Muscle of leg (tissue), 11 donors: ENCODE data around the gene NUDT9. TPM values are rescaled to one million over a fixed set of nuclear protein-coding genes. Genes with fewer than 3 reads are reported as not detected.
"Not testable (repeated sequence)": the region's sequence is repeated elsewhere in the genome, so short reads cannot be mapped to it uniquely, and the experiment has no call there.

ENCODE experiments used
- DNase-seq: peaks from one replicate; pipeline ENCODE4 v3.0.0; 2013
- H3K27ac ChIP-seq: one replicate; pipeline ENCODE4 v1.5.1; 2013; ENCODE audit warnings: mild to moderate bottlenecking, low read length, control low read depth
- H3K27me3 ChIP-seq: one replicate; pipeline ENCODE4 v1.6.1; 2013; ENCODE audit warnings: low read length; ENCODE audit not compliant: control insufficient read depth, insufficient read depth
- H3K36me3 ChIP-seq: one replicate; pipeline ENCODE4 v1.6.1; 2013; ENCODE audit warnings: low read length; ENCODE audit not compliant: control insufficient read depth, insufficient read depth
- H3K4me1 ChIP-seq: one replicate; pipeline ENCODE4 v1.6.1; 2013; ENCODE audit warnings: low read length; ENCODE audit not compliant: control insufficient read depth, insufficient read depth
- H3K4me3 ChIP-seq: one replicate; pipeline ENCODE4 v1.5.1; 2013; ENCODE audit warnings: low read length, control low read depth
- H3K9me3 ChIP-seq: replicated peaks from 2 replicates; pipeline ENCODE4 v1.6.1; 2013; ENCODE audit warnings: low read depth, low read length; ENCODE audit not compliant: control insufficient read depth
- WGBS: methylation state at CpG from one replicate; pipeline ENCODE4 v1.1.5; 2013; ENCODE audit warnings: missing lambda C conversion rate; ENCODE audit not compliant: insufficient coverage; 5-methylcytosine and 5-hydroxymethylcytosine counted together
- polyA plus RNA-seq, 8 donors: library from polyadenylated mRNA; unstranded; fragments of 120-200 nt; gene quantifications; one replicate each; pipeline versions ENCODE4 v1.2.1 to v1.2.3, GENCODE V29; 2013; ENCODE audit warnings: inconsistent platforms in 1 of 8, low replicate concordance in 1 of 8; ENCODE audit not compliant: insufficient read length in 8 of 8, insufficient read depth in 1 of 8
- total RNA-seq: library from RNA; stranded (reverse); fragments of 120-200 nt; gene quantifications from one replicate; pipeline ENCODE4 v1.2.4, GENCODE V29; 2013

The NUDT9 gene
- total and polyA plus RNA-seq, 9 donors, result 10.7 to 35.7 (median 28.7) TPM

- Histone ChIP-seq H3K36me3 (no peaks in the 10 kb centered on the region), H3K4me3 (no peak overlapping the region), H3K4me1 (no peaks in the 10 kb centered on the region), H3K9me3 (no peaks in the 10 kb centered on the region), H3K27me3 (no peaks in the 10 kb centered on the region), H3K27ac (no peak overlapping the region)
- no peak for DNase-seq
- 64% methylated on average over 2 of the region's 5 CpGs for WGBS
These were observed 17.1 kb upstream of the NUDT9 start for GRCh38 chr4:87405211-87405820.

GRCh38 chr4:87406462-87406861 is 15.9 kb upstream of the NUDT9 start:
- Histone ChIP-seq H3K36me3 (no peaks in the 10 kb centered on the region), H3K9me3 (no peaks in the 10 kb centered on the region), H3K4me1 (no peaks in the 10 kb centered on the region), H3K27ac (no peak overlapping the region), H3K4me3 (no peak overlapping the region), H3K27me3 (no peaks in the 10 kb centered on the region)
- DNase-seq, result no peak
- 69% methylated on average over 3 of the region's 6 CpGs for WGBS

- H3K4me3 ChIP-seq, H3K4me1 ChIP-seq, H3K27me3 ChIP-seq, H3K36me3 ChIP-seq, DNase-seq, H3K27ac ChIP-seq, H3K9me3 ChIP-seq: not testable (repeated sequence)
- WGBS, result 40% methylated on average over 1 of the region's 4 CpGs
These were observed 15.5 kb upstream of the NUDT9 start for GRCh38 chr4:87406902-87407301.

DNA sequence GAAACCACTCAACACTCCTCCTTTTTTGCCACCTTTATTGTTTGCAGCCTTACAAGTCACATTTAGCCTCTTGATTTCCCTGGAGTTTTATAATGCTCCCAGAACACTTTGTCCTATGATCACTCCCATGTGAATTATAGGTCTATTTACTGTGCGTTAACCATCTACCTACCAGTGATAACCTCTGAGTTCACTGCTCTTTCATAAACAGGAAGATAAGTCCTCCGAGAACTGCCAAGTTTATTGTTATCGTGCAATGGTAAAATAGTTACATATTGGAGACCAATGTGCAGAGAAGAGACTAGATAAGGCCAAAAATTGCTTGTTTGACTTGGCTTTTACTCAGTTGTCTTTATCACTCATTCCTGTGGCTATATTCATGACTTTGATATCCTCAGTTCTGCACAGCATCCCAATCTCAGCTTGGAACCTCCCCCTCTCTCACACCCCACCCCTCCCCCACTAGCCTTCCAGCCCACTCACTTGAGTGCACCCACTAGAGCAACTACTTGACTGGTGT is 12.9 kb upstream of the NUDT9 start:
- no peaks in the 10 kb centered on the region for H3K27me3 ChIP-seq
- H3K27ac ChIP-seq, result no peak overlapping the region
- H3K36me3 ChIP-seq, result no peaks in the 10 kb centered on the region
- H3K4me3 ChIP-seq, result no peak overlapping the region
- no peaks in the 10 kb centered on the region for H3K4me1 ChIP-seq
- no CpG with 5 or more reads among the region's 3 CpGs for WGBS
- no peaks in the 10 kb centered on the region for H3K9me3 ChIP-seq
- no peak for DNase-seq

DNA sequence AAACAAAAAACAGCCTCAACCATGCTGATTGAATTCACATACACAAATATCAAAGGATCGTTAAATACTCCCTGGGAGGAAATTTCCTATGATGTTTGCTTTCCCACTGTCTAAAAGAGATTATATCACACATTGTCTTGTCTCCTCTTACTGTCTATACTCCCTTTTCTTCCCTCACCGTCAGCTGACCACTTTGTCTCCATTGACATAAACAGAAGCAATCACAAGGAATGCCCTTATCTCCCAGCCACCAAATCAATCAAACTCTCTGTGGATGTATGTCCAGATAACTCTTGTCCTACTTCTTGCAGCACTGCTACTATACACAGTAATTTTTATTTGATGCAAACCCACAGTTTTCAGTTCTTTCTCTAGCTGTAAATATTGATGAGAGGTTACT is 12.2 kb upstream of the NUDT9 start:
- H3K36me3 ChIP-seq, result no peaks in the 10 kb centered on the region
- H3K27me3 ChIP-seq, result no peaks in the 10 kb centered on the region
- 76% methylated on average over 2 of the region's 2 CpGs for WGBS
- DNase-seq, result no peak
- no peak overlapping the region for H3K27ac ChIP-seq
- no peaks in the 10 kb centered on the region for H3K4me1 ChIP-seq
- H3K4me3 ChIP-seq, result no peak overlapping the region
- no peaks in the 10 kb centered on the region for H3K9me3 ChIP-seq

GRCh38 chr4:87410679-87411078 is 11.7 kb upstream of the NUDT9 start:
- H3K27ac ChIP-seq, result no peak overlapping the region
- no peaks in the 10 kb centered on the region for H3K9me3 ChIP-seq
- H3K27me3 ChIP-seq, result no peaks in the 10 kb centered on the region
- WGBS, result 94% methylated on average over 2 of the region's 2 CpGs
- no peak overlapping the region for H3K4me3 ChIP-seq
- H3K36me3 ChIP-seq, result no peaks in the 10 kb centered on the region
- no peaks in the 10 kb centered on the region for H3K4me1 ChIP-seq
- DNase-seq, result no peak

GRCh38 chr4:87414816-87415215 is 7.6 kb upstream of the NUDT9 start:
- no peak for DNase-seq
- no peaks in the 10 kb centered on the region for H3K9me3 ChIP-seq
- H3K27ac ChIP-seq, result no peak overlapping the region
- H3K4me1 ChIP-seq, result no peaks in the 10 kb centered on the region
- H3K36me3 ChIP-seq, result no peaks in the 10 kb centered on the region
- no peaks in the 10 kb centered on the region for H3K27me3 ChIP-seq
- no peak overlapping the region for H3K4me3 ChIP-seq

GRCh38 chr4:87416965-87417364 is 5.4 kb upstream of the NUDT9 start:
- H3K36me3 ChIP-seq, result no peaks in the 10 kb centered on the region
- WGBS, result no CpG with 5 or more reads among the region's 3 CpGs

DNA sequence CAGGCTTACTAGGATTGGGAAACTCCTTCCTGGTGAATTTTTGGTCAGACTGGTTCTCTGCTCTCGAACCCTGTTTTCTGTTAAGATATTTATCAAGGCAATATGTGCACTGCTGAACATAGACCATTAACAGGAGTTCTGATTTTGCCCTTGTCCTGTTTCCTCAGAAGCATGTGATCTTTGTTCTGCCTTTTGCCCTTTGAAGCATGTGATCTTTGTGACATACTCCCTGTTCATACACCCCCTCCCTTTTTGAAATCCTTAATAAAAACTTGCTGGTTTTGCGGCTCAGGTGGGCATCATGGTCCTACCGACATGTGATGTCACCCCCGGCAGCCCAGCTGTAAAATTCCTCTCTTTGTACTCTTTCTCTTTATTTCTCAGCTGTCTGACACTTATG is 4.0 kb upstream of the NUDT9 start:
- not testable (repeated sequence) for H3K36me3 ChIP-seq, H3K4me3 ChIP-seq, H3K4me1 ChIP-seq, H3K27ac ChIP-seq, H3K9me3 ChIP-seq, DNase-seq, H3K27me3 ChIP-seq
- 100% methylated on average over 1 of the region's 4 CpGs for WGBS

More at GRCh38 chr4:87416965-87417364, 5.4 kb upstream of the NUDT9 start:
- no peak overlapping the region for H3K27ac ChIP-seq
- H3K27me3 ChIP-seq, result no peaks in the 10 kb centered on the region
- no peaks in the 10 kb centered on the region for H3K9me3 ChIP-seq
- H3K4me1 ChIP-seq, result peaks cover 7% of the 10 kb centered on the region
- no peak overlapping the region for H3K4me3 ChIP-seq
- no peak for DNase-seq

DNA sequence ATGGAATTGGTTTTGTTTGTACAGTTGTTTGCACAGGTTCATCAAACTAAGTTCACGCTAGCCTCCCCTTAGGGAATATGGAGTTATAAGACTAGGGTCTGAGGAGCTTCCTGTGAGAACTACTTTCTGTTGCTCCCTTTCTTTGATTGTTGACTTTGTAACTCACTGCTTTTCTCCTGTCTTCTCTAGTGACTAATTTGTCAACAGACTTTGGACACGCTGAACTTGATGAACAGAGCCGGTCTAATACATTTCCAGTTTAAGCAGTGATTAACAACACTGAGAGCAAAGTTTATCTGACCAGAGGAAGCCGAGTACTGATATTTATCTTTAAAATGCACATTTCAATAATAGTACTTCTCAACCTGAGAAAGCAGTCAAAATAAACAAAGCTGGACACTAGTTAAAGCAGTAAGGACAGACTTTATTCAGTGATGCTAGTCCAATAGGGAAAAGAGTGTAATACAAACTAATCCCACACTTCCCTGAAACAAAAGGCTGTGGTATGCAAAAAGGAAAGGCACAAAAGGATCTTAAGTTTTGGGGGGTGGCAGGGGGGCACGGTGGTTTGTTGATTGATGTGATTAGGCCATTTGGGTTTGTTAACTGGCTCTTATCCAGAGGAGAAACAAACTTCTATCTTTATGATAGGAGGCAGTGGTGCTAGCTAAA is 2.7 kb upstream of the NUDT9 start:
- H3K4me1 ChIP-seq, result peaks cover 17% of the 10 kb centered on the region
- H3K36me3 ChIP-seq, result no peaks in the 10 kb centered on the region
- no peaks in the 10 kb centered on the region for H3K9me3 ChIP-seq
- H3K27ac ChIP-seq, result no peak overlapping the region
- no peak overlapping the region for H3K4me3 ChIP-seq
- no peaks in the 10 kb centered on the region for H3K27me3 ChIP-seq
- WGBS, result 83% methylated on average over 1 of the region's 5 CpGs
- no peak for DNase-seq
